Measurements from ENCODE around the gene MICAL2.

DNA sequence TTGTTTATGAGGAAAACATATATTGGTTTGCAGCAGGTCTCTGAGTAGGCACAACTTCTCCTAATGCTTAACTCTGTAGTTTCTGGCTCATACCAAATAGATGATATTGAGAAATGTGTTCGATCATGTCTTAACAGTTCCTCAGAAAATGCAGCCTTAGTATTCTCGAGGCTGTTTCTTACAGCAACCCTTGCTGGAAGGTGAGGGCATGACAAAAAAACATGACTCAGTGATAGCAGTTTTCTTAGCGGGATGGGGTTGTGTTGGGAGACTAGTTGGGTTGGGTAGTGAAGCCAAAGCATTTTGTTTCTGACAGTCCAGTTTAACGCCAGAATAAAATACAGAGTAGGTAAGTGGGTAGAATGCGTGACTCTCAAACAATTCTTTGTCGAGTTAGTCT is 172.3 kb downstream of the MICAL2 start:
- TF ChIP-seq, protein P1, sequence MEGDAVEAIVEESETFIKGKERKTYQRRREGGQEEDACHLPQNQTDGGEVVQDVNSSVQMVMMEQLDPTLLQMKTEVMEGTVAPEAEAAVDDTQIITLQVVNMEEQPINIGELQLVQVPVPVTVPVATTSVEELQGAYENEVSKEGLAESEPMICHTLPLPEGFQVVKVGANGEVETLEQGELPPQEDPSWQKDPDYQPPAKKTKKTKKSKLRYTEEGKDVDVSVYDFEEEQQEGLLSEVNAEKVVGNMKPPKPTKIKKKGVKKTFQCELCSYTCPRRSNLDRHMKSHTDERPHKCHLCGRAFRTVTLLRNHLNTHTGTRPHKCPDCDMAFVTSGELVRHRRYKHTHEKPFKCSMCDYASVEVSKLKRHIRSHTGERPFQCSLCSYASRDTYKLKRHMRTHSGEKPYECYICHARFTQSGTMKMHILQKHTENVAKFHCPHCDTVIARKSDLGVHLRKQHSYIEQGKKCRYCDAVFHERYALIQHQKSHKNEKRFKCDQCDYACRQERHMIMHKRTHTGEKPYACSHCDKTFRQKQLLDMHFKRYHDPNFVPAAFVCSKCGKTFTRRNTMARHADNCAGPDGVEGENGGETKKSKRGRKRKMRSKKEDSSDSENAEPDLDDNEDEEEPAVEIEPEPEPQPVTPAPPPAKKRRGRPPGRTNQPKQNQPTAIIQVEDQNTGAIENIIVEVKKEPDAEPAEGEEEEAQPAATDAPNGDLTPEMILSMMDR (IDR thresholded peaks at IDR 0.05; ENCODE audit: extremely low read depth in 1 of 2, insufficient read depth in 1 of 2, low read depth in 1 of 2, low read length in 2 of 2), result no peak
- TF ChIP-seq POLR2AphosphoS5 (IDR thresholded peaks at IDR 0.05; ENCODE audit: insufficient read depth, low read depth, low read length) (no peak), JUN (IDR thresholded peaks at IDR 0.05; ENCODE audit: borderline replicate concordance, insufficient read depth, insufficient read length, low read depth) (no peak), POLR2A (IDR thresholded peaks at IDR 0.05; ENCODE audit: low read depth, low read length) (no peak), EZH2 (IDR thresholded peaks at IDR 0.05; ENCODE audit: borderline replicate concordance, low read depth, low read length, severe bottlenecking) (no peak)
- TF ChIP-seq, protein P2, sequence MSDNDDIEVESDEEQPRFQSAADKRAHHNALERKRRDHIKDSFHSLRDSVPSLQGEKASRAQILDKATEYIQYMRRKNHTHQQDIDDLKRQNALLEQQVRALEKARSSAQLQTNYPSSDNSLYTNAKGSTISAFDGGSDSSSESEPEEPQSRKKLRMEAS (IDR thresholded peaks at IDR 0.05; ENCODE audit: insufficient read depth, insufficient read length), result no peak

All from endothelial cell of umbilical vein (primary cell).